Regular cardiac myocyte (primary cell): ENCODE data around the gene NT5DC4. TPM values are rescaled to one million over a fixed set of nuclear protein-coding genes. Genes with fewer than 3 reads are reported as not detected.

ENCODE experiments used
- total RNA-seq: library from RNA; depleted of rRNA; stranded (reverse); fragments of >200 nt; gene quantifications from 2 replicates; pipeline ENCODE4 v1.2.3, GENCODE V29; 2014

Gene NT5DC4
- not detected in 2 replicates for total RNA-seq

DNA sequence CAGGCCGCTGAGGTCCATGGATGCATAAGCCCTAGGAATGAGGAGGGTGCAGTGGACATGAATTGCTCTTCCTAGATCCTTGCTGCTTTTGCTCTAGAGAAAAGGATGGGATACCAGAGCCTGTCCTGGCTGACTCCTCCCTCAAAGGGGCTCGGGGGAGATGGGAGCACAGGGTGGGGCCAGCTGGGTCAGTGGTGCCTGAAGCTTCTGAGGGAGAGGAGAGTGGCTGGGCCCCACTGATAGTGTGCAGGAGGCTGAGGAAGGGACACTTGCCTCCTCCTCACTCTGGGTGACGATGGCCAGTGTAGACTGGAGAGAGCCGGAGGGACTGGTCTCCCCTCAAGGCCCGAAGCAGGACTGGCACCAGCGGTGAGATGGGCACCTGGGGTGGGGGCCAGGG, at the start of gene NT5DC4:
Gene NT5DC4 (plus strand): TSS at position 236 of the 400 bp plus-strand sequence. CDS start 60 bp downstream, at position 296.

DNA sequence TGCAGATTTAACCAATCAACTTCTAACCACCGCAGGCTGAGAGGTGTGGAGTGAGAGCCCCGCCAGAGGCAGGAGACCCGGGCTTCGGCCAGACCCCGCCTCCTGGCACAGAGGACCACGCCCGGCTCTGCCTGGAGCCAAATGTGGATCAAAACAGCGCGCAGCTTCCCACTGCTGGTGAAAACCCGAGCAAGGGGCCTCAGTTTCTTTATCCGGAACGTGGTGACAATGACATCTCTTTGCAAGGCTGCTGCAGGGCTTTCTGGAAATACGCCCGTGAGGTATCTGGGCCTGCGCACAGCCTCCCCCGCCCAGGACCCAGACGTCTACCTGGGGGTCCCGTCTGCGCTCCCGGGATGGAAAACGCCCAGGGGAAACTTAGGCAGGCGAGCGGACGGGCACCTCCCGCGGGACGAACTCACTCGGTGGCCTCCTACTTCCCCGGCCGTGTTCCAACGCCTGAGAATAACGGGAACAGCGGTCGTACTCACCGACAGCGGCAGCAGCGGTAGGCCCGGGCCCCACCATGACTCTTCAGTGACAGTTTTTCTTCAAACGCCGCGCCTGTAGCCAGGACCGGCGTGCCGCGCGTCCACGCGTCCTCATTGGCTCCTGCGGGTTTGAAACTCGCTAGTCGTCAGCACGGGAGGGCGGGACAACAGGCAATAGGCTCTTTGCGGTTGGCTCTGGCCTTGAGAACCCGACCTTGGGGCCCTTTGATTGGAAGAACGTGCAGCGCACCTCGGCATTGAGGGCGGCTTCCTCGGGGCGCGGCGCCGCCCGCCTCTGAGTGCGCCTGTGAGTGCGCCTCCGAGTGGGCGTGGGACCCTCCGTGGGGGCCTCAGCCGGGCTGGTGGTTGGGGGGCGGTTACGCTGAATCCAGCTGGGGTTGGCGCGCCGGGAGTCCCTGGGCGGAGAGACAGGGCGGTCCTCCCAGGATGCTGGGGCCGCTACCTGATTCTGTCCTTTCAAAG, 43.5 kb downstream of the NT5DC4 start, which contains the start of gene CKAP2L:
Gene CKAP2L (minus strand): TSS at position 539 of the 974 bp plus-strand sequence. CDS start 11 bp downstream, at position 528.

DNA sequence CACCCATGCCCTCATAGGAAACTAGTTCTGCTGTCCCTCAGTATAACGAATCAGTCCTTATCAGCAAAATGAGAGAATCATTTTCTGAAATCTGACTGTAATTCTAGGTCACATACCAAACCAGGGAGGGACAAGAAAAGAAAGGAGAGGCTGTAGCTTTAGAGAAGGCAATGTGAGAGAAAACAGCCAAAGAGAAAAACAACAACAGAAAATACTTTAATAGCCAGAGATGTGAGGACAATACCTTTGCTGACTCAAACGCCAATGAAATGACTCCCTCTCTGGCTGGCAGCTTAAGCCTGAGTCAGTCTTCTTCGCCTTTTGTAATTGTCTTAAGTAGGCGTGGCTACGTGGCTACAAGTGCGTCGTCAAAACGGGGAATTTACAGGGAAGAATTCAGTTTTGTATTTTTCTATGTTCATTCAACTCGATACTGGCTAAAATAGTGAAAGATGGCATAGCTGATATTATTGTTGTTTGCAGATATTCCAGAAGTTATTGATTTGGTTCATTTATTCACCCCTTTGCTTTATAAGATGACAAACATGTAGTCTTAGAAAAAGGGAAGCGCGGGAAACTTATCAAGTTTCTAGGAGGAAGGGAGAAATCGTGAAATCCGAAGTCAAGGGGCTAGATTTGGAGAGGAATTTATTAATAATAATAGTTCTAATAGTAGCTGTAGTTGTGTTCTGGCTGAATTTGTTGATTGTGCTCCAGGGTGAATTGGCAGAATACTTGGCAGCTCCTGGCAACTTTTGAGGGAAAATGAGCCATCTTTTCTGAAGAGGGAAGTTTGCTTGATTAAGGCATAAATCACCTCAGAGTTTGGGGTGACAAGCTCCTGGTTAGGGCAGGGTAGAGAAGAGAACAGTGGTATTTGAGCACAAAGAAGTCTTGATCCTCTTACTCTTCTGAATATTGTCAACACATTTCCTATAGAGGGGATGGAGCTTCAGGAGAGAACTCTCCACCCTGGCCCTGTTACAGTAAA, 63.7 kb downstream of the NT5DC4 start, which contains the start of gene IL1A:
Gene IL1A (minus strand): TSS at position 295 of the 991 bp plus-strand sequence. CDS start 723 bp downstream, outside the sequence.

Other genes starting within 250 kb of the NT5DC4 start
- 42.8 and 56.2 TPM in 2 replicates for gene TTL, start 238.9 kb upstream of the NT5DC4 start, total RNA-seq
- gene POLR1B, start 178.6 kb upstream of the NT5DC4 start, total RNA-seq, result 13.2 and 25.1 TPM in 2 replicates
- 4.5 and 9.8 TPM in 2 replicates for gene CHCHD5, start 136.4 kb upstream of the NT5DC4 start, total RNA-seq
- 84.6 and 377 TPM in 2 replicates for gene SLC20A1, start 75.1 kb upstream of the NT5DC4 start, total RNA-seq
- gene CKAP2L, start 43.6 kb downstream of the NT5DC4 start, total RNA-seq, result 2.3 and 18.6 TPM in 2 replicates
- gene IL1A, start 63.5 kb downstream of the NT5DC4 start, total RNA-seq, result 8.2 and 15.5 TPM in 2 replicates
- gene IL1B, start 115.8 kb downstream of the NT5DC4 start, total RNA-seq, result 150 and 229 TPM in 2 replicates
- not detected in 2 replicates for gene IL37, start 190.1 kb downstream of the NT5DC4 start, total RNA-seq